Sigmoid colon (tissue), 3 donors: ENCODE results near the gene UBE2E2.

Source experiments
- POLR2A ChIP-seq, 2 donors: fragments of 450-650 bp; IDR thresholded peaks; one replicate each; pipeline ENCODE4 v1.6.1; 2016; ENCODE audit warnings: antibody characterized with exemption in 2 of 2, mild to moderate bottlenecking in 2 of 2, moderate library complexity in 2 of 2
- TF ChIP-seq, protein P1 (sequence below), 4 experiments: fragments of 450-650 bp in 3 of 4; fragments of 200-600 bp in 1 of 4; IDR thresholded peaks; one replicate each; pipeline ENCODE4 v1.5.1; 2016 to 2019; ENCODE audit warnings: antibody characterized with exemption in 4 of 4, mild to moderate bottlenecking in 3 of 4, moderate library complexity in 2 of 4

DNA sequence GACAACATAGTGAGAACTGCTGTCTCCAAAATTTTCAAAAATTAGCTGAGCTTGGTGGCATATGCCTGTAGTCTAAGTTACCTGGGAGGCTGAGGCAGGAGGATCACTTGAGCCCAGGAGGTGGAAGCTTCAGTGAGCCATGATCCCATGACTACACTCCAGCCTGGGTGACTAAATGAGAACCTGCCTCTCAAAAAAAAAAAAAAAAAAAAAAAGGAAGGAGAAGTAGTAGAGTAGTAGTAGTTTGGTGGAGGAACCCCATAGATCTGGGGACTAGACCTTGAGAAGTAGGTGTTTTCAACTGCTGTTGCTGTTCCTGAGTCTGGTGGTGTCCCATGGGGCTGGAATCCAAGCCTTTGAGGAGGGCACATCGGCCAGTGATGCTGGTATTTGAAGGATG, 38.4 kb upstream of the UBE2E2 start:
- no peak for TF ChIP-seq POLR2A (IDR thresholded peaks at IDR 0.05)
- TF ChIP-seq, protein P1, sequence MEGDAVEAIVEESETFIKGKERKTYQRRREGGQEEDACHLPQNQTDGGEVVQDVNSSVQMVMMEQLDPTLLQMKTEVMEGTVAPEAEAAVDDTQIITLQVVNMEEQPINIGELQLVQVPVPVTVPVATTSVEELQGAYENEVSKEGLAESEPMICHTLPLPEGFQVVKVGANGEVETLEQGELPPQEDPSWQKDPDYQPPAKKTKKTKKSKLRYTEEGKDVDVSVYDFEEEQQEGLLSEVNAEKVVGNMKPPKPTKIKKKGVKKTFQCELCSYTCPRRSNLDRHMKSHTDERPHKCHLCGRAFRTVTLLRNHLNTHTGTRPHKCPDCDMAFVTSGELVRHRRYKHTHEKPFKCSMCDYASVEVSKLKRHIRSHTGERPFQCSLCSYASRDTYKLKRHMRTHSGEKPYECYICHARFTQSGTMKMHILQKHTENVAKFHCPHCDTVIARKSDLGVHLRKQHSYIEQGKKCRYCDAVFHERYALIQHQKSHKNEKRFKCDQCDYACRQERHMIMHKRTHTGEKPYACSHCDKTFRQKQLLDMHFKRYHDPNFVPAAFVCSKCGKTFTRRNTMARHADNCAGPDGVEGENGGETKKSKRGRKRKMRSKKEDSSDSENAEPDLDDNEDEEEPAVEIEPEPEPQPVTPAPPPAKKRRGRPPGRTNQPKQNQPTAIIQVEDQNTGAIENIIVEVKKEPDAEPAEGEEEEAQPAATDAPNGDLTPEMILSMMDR (IDR thresholded peaks at IDR 0.05), result no peak
